Keratinocyte (primary cell): ENCODE measurements around the gene SST. TPM values are rescaled to one million over a fixed set of nuclear protein-coding genes. Genes with fewer than 3 reads are reported as not detected.

Experiments
- DNase-seq: peaks from one replicate; pipeline ENCODE4 v3.0.0-alpha.2; 2011; ENCODE audit warnings: low read depth, missing footprints, low spot score
- FAIRE-seq: peaks from 2 replicates; lab custom pipeline; 2011; peaks lifted over from hg19 to GRCh38; lab: Jason Lieb, UNC
- H2AFZ ChIP-seq: 2 replicates; pipeline ENCODE4 v1.6.0; 2012; ENCODE audit warnings: low read length, control low read depth, inconsistent platforms; ENCODE audit not compliant: control insufficient read depth
- H3K27ac ChIP-seq: 2 replicates; pipeline ENCODE4 v1.5.1; 2011; ENCODE audit warnings: low read length; ENCODE audit not compliant: control insufficient read depth, insufficient read depth
- H3K27me3 ChIP-seq: 3 replicates; pipeline ENCODE4 v1.6.0; 2011; ENCODE audit warnings: low read length; ENCODE audit not compliant: control insufficient read depth, insufficient read depth; ENCODE audit errors: extremely low read depth
- H3K36me3 ChIP-seq, 2 experiments: 2 replicates in 1 of 2; 3 replicates in 1 of 2; pipeline ENCODE4 v1.5.1; 2011; ENCODE audit warnings: low read length in 2 of 2, mild to moderate bottlenecking in 1 of 2; ENCODE audit not compliant: control insufficient read depth in 2 of 2, insufficient read depth in 2 of 2; ENCODE audit errors: extremely low read depth in 1 of 2
- H3K4me1 ChIP-seq: 3 replicates; pipeline ENCODE4 v1.5.1; 2011; ENCODE audit warnings: low read length; ENCODE audit not compliant: control insufficient read depth, insufficient read depth; ENCODE audit errors: extremely low read depth
- H3K4me2 ChIP-seq: 3 replicates; pipeline ENCODE4 v1.6.0; 2011; ENCODE audit warnings: low read depth, low read length; ENCODE audit not compliant: control insufficient read depth, insufficient read depth; ENCODE audit errors: extremely low read depth
- H3K4me3 ChIP-seq, 3 experiments: fragments of 200-600 bp in 1 of 3; sonication (generic) in 1 of 3; 2 replicates in 2 of 3; 3 replicates in 1 of 3; pipeline ENCODE4 v1.5.1; 2011 to 2016; ENCODE audit warnings: low read length in 3 of 3, mild to moderate bottlenecking in 3 of 3, control low read depth in 2 of 3, inconsistent platforms in 1 of 3, low read depth in 1 of 3, mixed read lengths in 1 of 3, mixed run types in 1 of 3, moderate library complexity in 1 of 3; ENCODE audit not compliant: control insufficient read depth in 2 of 3, insufficient read depth in 2 of 3; ENCODE audit errors: extremely low read depth in 1 of 3
- H3K79me2 ChIP-seq: 2 replicates; pipeline ENCODE4 v1.6.0; 2012; ENCODE audit warnings: low read length; ENCODE audit not compliant: control insufficient read depth, insufficient read depth
- H3K9ac ChIP-seq: 3 replicates; pipeline ENCODE4 v1.6.0; 2011; ENCODE audit warnings: low read length; ENCODE audit not compliant: control insufficient read depth, insufficient read depth; ENCODE audit errors: extremely low read depth
- H3K9me1 ChIP-seq: 3 replicates; pipeline ENCODE4 v1.6.0; 2011; ENCODE audit warnings: low read length; ENCODE audit not compliant: control insufficient read depth, insufficient read depth; ENCODE audit errors: extremely low read depth
- H3K9me3 ChIP-seq: 2 replicates; pipeline ENCODE4 v1.5.1; 2012; ENCODE audit warnings: low read depth, low read length; ENCODE audit not compliant: control insufficient read depth
- H4K20me1 ChIP-seq: 3 replicates; pipeline ENCODE4 v1.6.0; 2011; ENCODE audit warnings: low read length; ENCODE audit not compliant: control insufficient read depth, insufficient read depth; ENCODE audit errors: extremely low read depth
- CTCF ChIP-seq, 3 experiments: IDR thresholded peaks in 1 of 3; conservative IDR thresholded peaks in 1 of 3; optimal IDR thresholded peaks in 1 of 3; 2 replicates in 2 of 3; 3 replicates in 1 of 3; pipeline versions ENCODE3 to v1.5.1; 2011; ENCODE audit warnings: low read length in 3 of 3, mild to moderate bottlenecking in 3 of 3, moderate library complexity in 2 of 3, control low read depth in 1 of 3, inconsistent platforms in 1 of 3; ENCODE audit not compliant: insufficient read depth in 2 of 3; ENCODE audit errors: extremely low read depth in 1 of 3
- EZH2 ChIP-seq: IDR thresholded peaks from one replicate; pipeline ENCODE4 v1.6.1; 2012; ENCODE audit warnings: inconsistent platforms, mild to moderate bottlenecking, low read length, moderate library complexity
- dilution Hi-C: fragments of 300-500 bp; cut with MboI; formaldehyde crosslinking; loops from one replicate; pipeline ENCODE4 v1.7.0; 2020; ENCODE audit warnings: low sequenced_read_pairs; ENCODE audit not compliant: extremely low pct_ligation_motif_present
- polyA plus RNA-seq, 5 experiments: library from polyadenylated mRNA; depleted of rRNA in 3 of 5; stranded (reverse) in 3 of 5; stranded (forward) in 1 of 5; unstranded in 1 of 5; fragments of >200 nt; gene quantifications; 1 replicate in 1 of 5; 2 replicates in 3 of 5; 3 replicates in 1 of 5; pipeline versions ENCODE4 v1.2.1 to v1.2.3, GENCODE V29; 2011 to 2012; ENCODE audit warnings: missing spikeins in 2 of 5, low read depth in 1 of 5, low replicate concordance in 1 of 5

Gene SST
- polyA plus RNA-seq, 1 donor (not counting 4 experiments of a cell fraction or from before 2014, with no cell fraction given) = not detected

GRCh38 chr3:187696021-187696420, 25.8 kb upstream of the SST start:
- no peak for FAIRE-seq

DNA sequence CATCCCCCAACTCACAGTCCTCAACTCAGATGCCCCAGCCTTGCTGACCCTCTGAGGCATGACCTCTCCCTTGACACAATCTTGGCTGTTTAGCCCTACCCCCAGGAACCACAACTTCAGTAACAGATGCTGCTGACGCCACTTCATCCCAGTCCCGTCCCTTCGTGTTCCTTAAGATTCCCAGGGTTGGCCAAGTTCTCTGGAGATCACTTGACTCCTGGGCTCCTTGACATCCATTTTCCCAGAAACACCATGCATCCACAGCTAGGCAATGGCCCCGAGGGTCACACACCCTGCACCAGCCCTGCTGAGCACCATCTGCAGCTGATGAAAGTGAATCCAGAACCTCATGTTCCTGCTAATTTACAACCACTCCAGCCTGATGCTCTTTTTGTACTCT, 25.3 kb upstream of the SST start:
- H3K27ac ChIP-seq = no peak overlapping the region
- no peaks in the 10 kb centered on the region for H3K79me2 ChIP-seq
- H3K4me1 ChIP-seq = no peaks in the 10 kb centered on the region
- H3K4me2 ChIP-seq = no peak overlapping the region
- peaks cover 11% of the 10 kb centered on the region for H3K27me3 ChIP-seq
- H3K36me3 ChIP-seq = no peaks in the 10 kb centered on the region
- no peaks in the 10 kb centered on the region for H3K9me3 ChIP-seq
- dilution Hi-C loops = loop anchor here (25.0 kb wide), 1 partner anchor 383 kb away; no protein-coding TSS in a partner anchor
- TF ChIP-seq EZH2 (no peak), CTCF (optimal IDR thresholded peaks at IDR 0.05 in 1 of 3, IDR thresholded peaks at IDR 0.05 in 1 of 3, conservative IDR thresholded peaks at IDR 0.05 in 1 of 3; ENCODE audit: extremely low read depth in 1 of 3, insufficient read depth in 2 of 3, low read length in 3 of 3) (no peak)
- DNase-seq = no peak
- H4K20me1 ChIP-seq = no peaks in the 10 kb centered on the region
- H2AFZ ChIP-seq = no peak overlapping the region
- no peak overlapping the region for H3K4me3 ChIP-seq
- H3K9me1 ChIP-seq = no peaks in the 10 kb centered on the region
- no peak overlapping the region for H3K9ac ChIP-seq
- FAIRE-seq = no peak

More at GRCh38 chr3:187696021-187696420, 25.8 kb upstream of the SST start:
- Histone ChIP-seq H3K36me3 (no peaks in the 10 kb centered on the region), H3K9me3 (no peaks in the 10 kb centered on the region), H4K20me1 (no peaks in the 10 kb centered on the region), H3K4me2 (no peak overlapping the region), H3K9ac (no peak overlapping the region), H3K79me2 (no peaks in the 10 kb centered on the region), H3K4me1 (no peaks in the 10 kb centered on the region), H3K9me1 (no peaks in the 10 kb centered on the region), H3K27me3 (peaks cover 9% of the 10 kb centered on the region), H3K4me3 (no peak overlapping the region), H3K27ac (no peak overlapping the region), H2AFZ (no peak overlapping the region)
- no peak for DNase-seq
- TF ChIP-seq EZH2 (no peak), CTCF (optimal IDR thresholded peaks at IDR 0.05 in 1 of 3, IDR thresholded peaks at IDR 0.05 in 1 of 3, conservative IDR thresholded peaks at IDR 0.05 in 1 of 3; ENCODE audit: extremely low read depth in 1 of 3, insufficient read depth in 2 of 3, low read length in 3 of 3) (no peak)
- dilution Hi-C loops = loop anchor here (25.0 kb wide), 1 partner anchor 384 kb away; no protein-coding TSS in a partner anchor
